Endothelial cell of umbilical vein (primary cell): ENCODE results near the gene KRT34. TPM values are rescaled to one million over a fixed set of nuclear protein-coding genes. Genes with fewer than 3 reads are reported as not detected.

ENCODE experiments used
- BruUV-seq: library from RNA; stranded (reverse); fragments of 400-500 nt; replicated peaks from 2 replicates; lab custom pipeline; 2021; lab: Mats Ljungman, UMichigan
- CTCF ChIA-PET: fragments of 300-600, 350-600 bp; sonication (Branson Sonifier 250); formaldehyde crosslinking; loops from one replicate; lab custom pipeline; 2021; ENCODE audit warnings: antibody characterized with exemption, inconsistent platforms; lab: Charles Lee
- POLR2A ChIA-PET: fragments of 300-600, 350-600 bp; sonication (Branson Sonifier 250); formaldehyde crosslinking; loops from one replicate; lab custom pipeline; 2021; ENCODE audit warnings: antibody characterized with exemption, inconsistent platforms; lab: Charles Lee
- DNase-seq: peaks from one replicate; pipeline ENCODE4 v3.0.0-alpha.2; 2011; ENCODE audit warnings: low read depth, low spot score
- FAIRE-seq: peaks from 2 replicates; lab custom pipeline; 2011; peaks lifted over from hg19 to GRCh38; lab: Jason Lieb, UNC
- H2AFZ ChIP-seq: 2 replicates; pipeline ENCODE4 v1.6.0; 2012; ENCODE audit warnings: low read depth, low read length, control low read depth, inconsistent platforms
- H3K27ac ChIP-seq: 2 replicates; pipeline ENCODE4 v1.5.1; 2011; ENCODE audit warnings: low read depth, mild to moderate bottlenecking, control low read depth, low read length, moderate library complexity; ENCODE audit not compliant: insufficient read depth
- H3K27me3 ChIP-seq, 2 experiments: 2 replicates each; pipeline versions ENCODE4 v1.6.0 to v1.6.1; 2011; ENCODE audit warnings: low read length in 2 of 2, mixed read lengths in 1 of 2; ENCODE audit not compliant: control insufficient read depth in 2 of 2, insufficient read depth in 2 of 2
- H3K36me3 ChIP-seq, 2 experiments: 2 replicates in 1 of 2; 3 replicates in 1 of 2; pipeline ENCODE4 v1.5.1; 2011; ENCODE audit warnings: low read length in 2 of 2, mild to moderate bottlenecking in 1 of 2, moderate library complexity in 1 of 2; ENCODE audit not compliant: control insufficient read depth in 2 of 2, insufficient read depth in 2 of 2; ENCODE audit errors: extremely low read depth in 1 of 2
- H3K4me1 ChIP-seq: 3 replicates; pipeline ENCODE4 v1.5.1; 2011; ENCODE audit warnings: mild to moderate bottlenecking, low read length; ENCODE audit not compliant: control insufficient read depth, insufficient read depth; ENCODE audit errors: extremely low read depth
- H3K4me2 ChIP-seq: 2 replicates; pipeline ENCODE4 v1.6.1; 2011; ENCODE audit warnings: low read length, control low read depth, mixed read lengths; ENCODE audit not compliant: insufficient read depth
- H3K4me3 ChIP-seq, 3 experiments: fragments of 200-600 bp in 1 of 3; sonication (generic), shearing (Covaris generic) in 1 of 3; replicated peaks in 1 of 3; 2 replicates each; pipeline ENCODE4 v1.5.1; 2011 to 2016; ENCODE audit warnings: control low read depth in 3 of 3, low read length in 3 of 3, mild to moderate bottlenecking in 2 of 3, inconsistent platforms in 1 of 3, low read depth in 1 of 3, moderate library complexity in 1 of 3; ENCODE audit not compliant: insufficient read depth in 1 of 3
- H3K79me2 ChIP-seq: 2 replicates; pipeline ENCODE4 v1.6.0; 2012; ENCODE audit warnings: low read length, inconsistent platforms; ENCODE audit not compliant: control insufficient read depth, insufficient read depth
- H3K9ac ChIP-seq: replicated peaks from 2 replicates; pipeline ENCODE3; 2011; ENCODE audit warnings: low read length, control low read depth; ENCODE audit not compliant: insufficient read depth; ENCODE audit errors: extremely low read depth
- H3K9me1 ChIP-seq: replicated peaks from 3 replicates; pipeline ENCODE4 v1.6.0; 2011; ENCODE audit warnings: mild to moderate bottlenecking, low read length; ENCODE audit not compliant: control insufficient read depth, insufficient read depth; ENCODE audit errors: extremely low read depth
- H3K9me3 ChIP-seq: replicated peaks from 2 replicates; pipeline ENCODE4 v1.5.1; 2012; ENCODE audit warnings: low read length, inconsistent platforms; ENCODE audit not compliant: control insufficient read depth, insufficient read depth
- H4K20me1 ChIP-seq: replicated peaks from 2 replicates; pipeline ENCODE3; 2011; ENCODE audit warnings: mild to moderate bottlenecking, low read length; ENCODE audit not compliant: control insufficient read depth, insufficient read depth; ENCODE audit errors: extremely low read depth
- EZH2 ChIP-seq: IDR thresholded peaks from 2 replicates; pipeline ENCODE4 v1.6.1; 2012; ENCODE audit warnings: borderline replicate concordance, low read depth, mild to moderate bottlenecking, moderate library complexity, low read length, inconsistent platforms; ENCODE audit not compliant: severe bottlenecking
- FOS ChIP-seq: IDR thresholded peaks from 2 replicates; pipeline ENCODE4 v1.6.1; 2011; ENCODE audit warnings: mild to moderate bottlenecking, low read length, moderate library complexity, borderline replicate concordance; ENCODE audit not compliant: insufficient read depth
- GATA2 ChIP-seq: IDR thresholded peaks from 2 replicates; pipeline ENCODE4 v1.7.0; 2011; ENCODE audit warnings: low read depth, mild to moderate bottlenecking, moderate library complexity, mixed read lengths, low read length; ENCODE audit not compliant: insufficient read length, insufficient read depth
- JUN ChIP-seq: IDR thresholded peaks from 2 replicates; pipeline ENCODE4 v1.6.1; 2011; ENCODE audit warnings: borderline replicate concordance, low read depth; ENCODE audit not compliant: insufficient read length, insufficient read depth
- MYC ChIP-seq: IDR thresholded peaks from one replicate; pipeline ENCODE4 v1.6.1; 2011; ENCODE audit warnings: mild to moderate bottlenecking, low read depth, low read length
- POLR2A ChIP-seq: IDR thresholded peaks from 2 replicates; pipeline ENCODE4 v1.6.1; 2012; ENCODE audit warnings: low read depth, mild to moderate bottlenecking, control low read depth, low read length
- POLR2AphosphoS5 ChIP-seq: IDR thresholded peaks from 2 replicates; pipeline ENCODE4 v1.6.1; 2012; ENCODE audit warnings: low read depth, mild to moderate bottlenecking, control low read depth, low read length, moderate library complexity; ENCODE audit not compliant: insufficient read depth
- dilution Hi-C: fragments of 300-500 bp; cut with MboI; formaldehyde crosslinking; loops from one replicate; pipeline ENCODE4 v1.15.0; 2019; ENCODE audit warnings: low sequenced_read_pairs; ENCODE audit not compliant: extremely low pct_ligation_motif_present
- intact Hi-C: fragments of 100-400 bp; cut with micrococcal nuclease; formaldehyde crosslinking; loops from one replicate; pipeline ENCODE4 v1.10.0; 2022
- polyA plus RNA-seq, 4 experiments: library from polyadenylated mRNA; depleted of rRNA in 3 of 4; stranded (reverse) in 3 of 4; unstranded in 1 of 4; fragments of >200 nt; gene quantifications; 2 replicates each; pipeline versions ENCODE4 v1.2.1 to v1.2.3, GENCODE V29; 2011 to 2012; ENCODE audit warnings: missing spikeins in 1 of 4
- total RNA-seq: library from RNA; stranded (reverse); gene quantifications from 2 replicates; pipeline ENCODE4 v1.2.3, GENCODE V29; 2021
- TF ChIP-seq, protein P1 (sequence below), 2 donors: IDR thresholded peaks; 1 replicate in 1 of 2; 2 replicates in 1 of 2; pipeline ENCODE4 v1.5.1; 2011; ENCODE audit warnings: low read length in 2 of 2, mild to moderate bottlenecking in 2 of 2, moderate library complexity in 2 of 2, control low read depth in 1 of 2, inconsistent platforms in 1 of 2, low read depth in 1 of 2; ENCODE audit not compliant: insufficient read depth in 1 of 2; ENCODE audit errors: extremely low read depth in 1 of 2
- TF ChIP-seq, protein P2 (sequence below): IDR thresholded peaks from 2 replicates; pipeline ENCODE4 v1.6.1; 2011; ENCODE audit not compliant: insufficient read depth, insufficient read length

KRT34 gene
- total and polyA plus RNA-seq, 2 donors (not counting 3 experiments of a cell fraction or from before 2014, with no cell fraction given): not detected

DNA sequence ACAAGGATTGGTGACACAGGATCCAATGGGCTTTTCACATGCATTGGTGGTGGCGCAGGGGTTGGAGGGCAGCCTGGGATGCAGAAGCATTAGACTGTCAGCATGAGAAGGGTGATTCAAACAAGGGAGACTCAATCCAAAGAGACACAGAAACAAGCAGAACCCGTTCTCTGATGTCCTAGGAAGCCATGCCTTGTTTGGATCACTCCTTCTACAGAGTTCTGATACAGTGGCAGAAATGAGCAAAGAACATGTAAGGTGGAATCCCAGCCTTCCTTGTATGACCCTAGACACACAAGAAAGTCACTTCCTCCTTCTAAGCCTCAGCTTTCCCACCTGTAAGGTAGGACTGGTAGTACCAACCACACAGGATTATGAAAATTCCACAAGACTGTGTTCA lies 18.2 kb downstream of the KRT34 start:
- TF ChIP-seq POLR2AphosphoS5 (no peak), JUN (no peak)
- Histone ChIP-seq H4K20me1 (no peaks in the 10 kb centered on the region), H3K27ac (no peak overlapping the region), H3K36me3 (no peaks in the 10 kb centered on the region), H3K27me3 (no peaks in the 10 kb centered on the region), H3K9me1 (no peaks in the 10 kb centered on the region), H2AFZ (no peak overlapping the region), H3K9ac (no peak overlapping the region), H3K4me3 (no peak overlapping the region), H3K4me1 (no peaks in the 10 kb centered on the region), H3K4me2 (no peak overlapping the region), H3K79me2 (no peaks in the 10 kb centered on the region), H3K9me3 (no peaks in the 10 kb centered on the region)
- no TSS peak for BruUV-seq
- FAIRE-seq: no peak
- intact Hi-C loops: no loop called here
- POLR2A ChIA-PET: no interaction called here
- CTCF ChIA-PET: no interaction called here
- DNase-seq: no peak
- dilution Hi-C loops: no loop called here

DNA sequence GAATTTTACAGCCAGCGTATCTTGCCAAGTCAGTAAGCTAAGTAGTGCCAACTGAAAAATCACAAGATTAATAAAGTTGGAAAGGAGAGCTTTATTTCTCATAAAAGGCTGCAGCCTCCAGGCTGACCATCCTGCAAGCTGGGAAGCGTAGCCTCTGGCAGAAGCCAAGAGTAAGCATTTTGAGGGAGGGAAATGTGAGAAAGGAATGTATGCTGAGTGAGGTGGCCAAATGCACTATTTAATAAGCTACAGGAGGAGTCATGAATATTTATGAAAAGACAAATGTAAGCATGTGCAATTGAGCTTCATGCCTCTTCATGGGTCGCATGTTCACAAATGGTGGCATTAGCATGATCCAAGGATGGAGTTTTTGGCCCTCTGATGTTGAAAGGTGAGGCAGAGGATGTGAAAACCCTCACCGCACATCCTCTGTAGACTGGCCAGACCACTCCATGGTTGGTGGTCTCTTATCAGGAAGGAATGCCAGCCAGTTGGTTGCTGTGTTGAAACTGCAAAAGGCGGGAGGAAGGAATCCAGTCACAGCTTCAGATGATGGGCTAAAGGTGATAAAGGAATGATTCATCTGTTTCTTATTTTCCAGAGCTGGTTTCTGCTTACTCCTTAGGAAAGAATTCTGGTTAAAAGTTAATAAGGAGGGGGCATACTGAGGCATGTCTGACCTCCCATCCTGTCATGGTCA lies 21.7 kb downstream of the KRT34 start:
- no peaks in the 10 kb centered on the region for H3K79me2 ChIP-seq
- DNase-seq (no peak), FAIRE-seq (no peak)
- no peak overlapping the region for H3K27ac ChIP-seq
- no peaks in the 10 kb centered on the region for H3K4me1 ChIP-seq
- no peaks in the 10 kb centered on the region for H3K9me1 ChIP-seq
- intact Hi-C loops (no loop called here), dilution Hi-C loops (no loop called here)
- H3K9me3 ChIP-seq: no peaks in the 10 kb centered on the region
- no peaks in the 10 kb centered on the region for H3K36me3 ChIP-seq
- H3K27me3 ChIP-seq: peaks cover 0 to 4% of the 10 kb centered on the region in 2 experiments
- H4K20me1 ChIP-seq: no peaks in the 10 kb centered on the region
- ChIA-PET CTCF (no interaction called here), POLR2A (no interaction called here)
- H2AFZ ChIP-seq: no peak overlapping the region
- no peak for TF ChIP-seq FOS
- TF ChIP-seq, protein P1, sequence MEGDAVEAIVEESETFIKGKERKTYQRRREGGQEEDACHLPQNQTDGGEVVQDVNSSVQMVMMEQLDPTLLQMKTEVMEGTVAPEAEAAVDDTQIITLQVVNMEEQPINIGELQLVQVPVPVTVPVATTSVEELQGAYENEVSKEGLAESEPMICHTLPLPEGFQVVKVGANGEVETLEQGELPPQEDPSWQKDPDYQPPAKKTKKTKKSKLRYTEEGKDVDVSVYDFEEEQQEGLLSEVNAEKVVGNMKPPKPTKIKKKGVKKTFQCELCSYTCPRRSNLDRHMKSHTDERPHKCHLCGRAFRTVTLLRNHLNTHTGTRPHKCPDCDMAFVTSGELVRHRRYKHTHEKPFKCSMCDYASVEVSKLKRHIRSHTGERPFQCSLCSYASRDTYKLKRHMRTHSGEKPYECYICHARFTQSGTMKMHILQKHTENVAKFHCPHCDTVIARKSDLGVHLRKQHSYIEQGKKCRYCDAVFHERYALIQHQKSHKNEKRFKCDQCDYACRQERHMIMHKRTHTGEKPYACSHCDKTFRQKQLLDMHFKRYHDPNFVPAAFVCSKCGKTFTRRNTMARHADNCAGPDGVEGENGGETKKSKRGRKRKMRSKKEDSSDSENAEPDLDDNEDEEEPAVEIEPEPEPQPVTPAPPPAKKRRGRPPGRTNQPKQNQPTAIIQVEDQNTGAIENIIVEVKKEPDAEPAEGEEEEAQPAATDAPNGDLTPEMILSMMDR (IDR thresholded peaks at IDR 0.05; ENCODE audit: extremely low read depth in 1 of 2, insufficient read depth in 1 of 2, low read depth in 1 of 2, low read length in 2 of 2): no peak
- no peak for TF ChIP-seq JUN
- no peak for TF ChIP-seq POLR2A
- TF ChIP-seq, protein P2, sequence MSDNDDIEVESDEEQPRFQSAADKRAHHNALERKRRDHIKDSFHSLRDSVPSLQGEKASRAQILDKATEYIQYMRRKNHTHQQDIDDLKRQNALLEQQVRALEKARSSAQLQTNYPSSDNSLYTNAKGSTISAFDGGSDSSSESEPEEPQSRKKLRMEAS: no peak
- no peak for TF ChIP-seq MYC
- TF ChIP-seq POLR2AphosphoS5: no peak
- no peak for TF ChIP-seq GATA2
- no peak for TF ChIP-seq EZH2
- no peak overlapping the region for H3K9ac ChIP-seq
- H3K4me2 ChIP-seq: no peak overlapping the region
- BruUV-seq: no TSS peak
- H3K4me3 ChIP-seq: no peak overlapping the region
